GM21367 (cell line): ENCODE results near the gene PODXL.
A peak's percentile ranks its signal among the peaks of the same experiment; 100 is the strongest.
"Not testable (repeated sequence)": the region's sequence is repeated elsewhere in the genome, so short reads cannot be mapped to it uniquely, and the experiment has no call there.

Experiments
- ATAC-seq: cut with Tn5 transposase; IDR thresholded peaks from one replicate; pipeline ENCODE4 v1.9.1; 2021; ENCODE audit not compliant: unreplicated experiment

The PODXL gene

GRCh38 chr7:131513245-131514061 lies 43.0 kb downstream of the PODXL start:
- ATAC-seq: peak; percentile 89

GRCh38 chr7:131511774-131512535 lies 44.5 kb downstream of the PODXL start:
- ATAC-seq: no peak

GRCh38 chr7:131511071-131511470 lies 45.4 kb downstream of the PODXL start:
- ATAC-seq: no peak

- no peak for ATAC-seq
These were observed 46.6 kb downstream of the PODXL start for GRCh38 chr7:131509781-131510180.

GRCh38 chr7:131508754-131509486 lies 47.5 kb downstream of the PODXL start:
- ATAC-seq: no peak

- ATAC-seq: no peak
These were observed 48.7 kb downstream of the PODXL start for GRCh38 chr7:131507592-131508331.

GRCh38 chr7:131506597-131506996 lies 49.8 kb downstream of the PODXL start:
- ATAC-seq: no peak

GRCh38 chr7:131505636-131506557 lies 50.5 kb downstream of the PODXL start:
- no peak for ATAC-seq

- ATAC-seq: not testable (repeated sequence)
These were observed 51.3 kb downstream of the PODXL start for GRCh38 chr7:131505037-131505620.

- ATAC-seq: no peak
These were observed 52.1 kb downstream of the PODXL start for GRCh38 chr7:131504157-131504899.

GRCh38 chr7:131503639-131504038 lies 52.8 kb downstream of the PODXL start:
- no peak for ATAC-seq

- ATAC-seq: no peak
These were observed 53.5 kb downstream of the PODXL start for GRCh38 chr7:131502810-131503508.

- ATAC-seq: no peak
These were observed 54.3 kb downstream of the PODXL start for GRCh38 chr7:131501930-131502685.

- peak; percentile 75 for ATAC-seq
These were observed 55.0 kb downstream of the PODXL start for GRCh38 chr7:131501422-131501821.

GRCh38 chr7:131500357-131500756 lies 56.1 kb downstream of the PODXL start:
- no peak for ATAC-seq

GRCh38 chr7:131499801-131500200 lies 56.6 kb downstream of the PODXL start:
- no peak for ATAC-seq

- no peak for ATAC-seq
These were observed 58.1 kb downstream of the PODXL start for GRCh38 chr7:131498237-131498885.
